ENCODE data around the gene LOXL3. TPM values are rescaled to one million over a fixed set of nuclear protein-coding genes. Genes with fewer than 3 reads are reported as not detected.

LOXL3 gene
- total RNA-seq, 6 donors from 2014 or later, result 3.6 to 28.3 (median 10.3) TPM

- Histone ChIP-seq H3K36me3 (peaks cover 16 to 36% (median 25%) of the 10 kb centered on the region in 4 donors), H3K27ac (no peak overlapping the region), H3K27me3 (no peaks in the 10 kb centered on the region), H3K9me3 (no peaks in the 10 kb centered on the region), H3K4me1 (peaks cover 22 to 35% (median 26%) of the 10 kb centered on the region in 4 donors), H3K4me3 (no peak overlapping the region)
- DNase-seq (no peak), ATAC-seq (ENCODE audit: low FRiP score in 2 of 2) (no peak)
- TF ChIP-seq EP300 (IDR thresholded peaks at IDR 0.05), result no peak
- TF ChIP-seq POLR2A (IDR thresholded peaks at IDR 0.05), result no peak
- TF ChIP-seq CTCF (IDR thresholded peaks at IDR 0.05), result no peak
- no peak for TF ChIP-seq POLR2AphosphoS5 (IDR thresholded peaks at IDR 0.05)
- 87 to 94% methylated on average over 6 to 9 of the region's 9 CpGs for WGBS, 2 donors
These were observed 26.0 kb downstream of the LOXL3 start for GRCh38 chr2:74527741-74528140.

- Histone ChIP-seq H3K27me3 (no peaks in the 10 kb centered on the region), H3K9me3 (no peaks in the 10 kb centered on the region), H3K27ac (no peak overlapping the region), H3K4me3 (no peak overlapping the region), H3K4me1 (peaks cover 22 to 30% (median 25%) of the 10 kb centered on the region in 4 donors), H3K36me3 (peaks cover 16 to 28% (median 24%) of the 10 kb centered on the region in 4 donors)
- ATAC-seq (ENCODE audit: low FRiP score in 2 of 2) (no peak), DNase-seq (no peak)
- 96 to 98% methylated on average over 11 of the region's 11 CpGs for WGBS, 2 donors
- TF ChIP-seq POLR2AphosphoS5 (IDR thresholded peaks at IDR 0.05) (no peak), POLR2A (IDR thresholded peaks at IDR 0.05) (no peak), CTCF (IDR thresholded peaks at IDR 0.05) (no peak), EP300 (IDR thresholded peaks at IDR 0.05) (no peak)
These were observed 27.0 kb downstream of the LOXL3 start for GRCh38 chr2:74526649-74527230.

GRCh38 chr2:74525717-74526648, 27.8 kb downstream of the LOXL3 start, which contains the start of gene DQX1:
DQX1 (minus strand) TSS chr2:74526231; CDS start chr2:74525729, 502 bp downstream.
- peaks cover 16 to 22% (median 18%) of the 10 kb centered on the region in 4 donors for H3K4me1 ChIP-seq
- TF ChIP-seq CTCF (IDR thresholded peaks at IDR 0.05), result no peak
- TF ChIP-seq POLR2A (IDR thresholded peaks at IDR 0.05), result no peak
- no peak for TF ChIP-seq POLR2AphosphoS5 (IDR thresholded peaks at IDR 0.05)
- no peak for TF ChIP-seq EP300 (IDR thresholded peaks at IDR 0.05)
- no peak within 1 kb of the TSS for H3K27ac ChIP-seq
- no peaks in the 10 kb centered on the region for H3K27me3 ChIP-seq
- 85 to 90% methylated on average over 11 of the region's 11 CpGs for WGBS, 2 donors
- H3K9me3 ChIP-seq, result no peaks in the 10 kb centered on the region
- ATAC-seq (ENCODE audit: low FRiP score in 2 of 2) (no peak), DNase-seq (no peak)
- peaks cover 16 to 28% (median 24%) of the 10 kb centered on the region in 4 donors for H3K36me3 ChIP-seq
- no peak within 1 kb of the TSS for H3K4me3 ChIP-seq

- H3K27ac ChIP-seq, result no peak overlapping the region
- H3K36me3 ChIP-seq, result peaks cover 16 to 28% (median 24%) of the 10 kb centered on the region in 4 donors
- TF ChIP-seq POLR2A (IDR thresholded peaks at IDR 0.05), result no peak
- peaks cover 10 to 16% (median 14%) of the 10 kb centered on the region in 4 donors for H3K4me1 ChIP-seq
- H3K9me3 ChIP-seq, result no peaks in the 10 kb centered on the region
- ATAC-seq (ENCODE audit: low FRiP score in 2 of 2) (no peak), DNase-seq (no peak)
- no peaks in the 10 kb centered on the region for H3K27me3 ChIP-seq
- no peak overlapping the region for H3K4me3 ChIP-seq
- 89 to 96% methylated on average over 8 to 10 of the region's 10 CpGs for WGBS, 2 donors
These were observed 28.6 kb downstream of the LOXL3 start for GRCh38 chr2:74524955-74525716.

- Histone ChIP-seq H3K4me3 (no peak overlapping the region), H3K36me3 (peaks cover 16 to 28% (median 24%) of the 10 kb centered on the region in 4 donors), H3K27me3 (no peaks in the 10 kb centered on the region), H3K4me1 (peaks cover 10 to 16% (median 13%) of the 10 kb centered on the region in 4 donors), H3K9me3 (no peaks in the 10 kb centered on the region), H3K27ac (no peak overlapping the region)
- no peak for DNase-seq
- 81 to 91% methylated on average over 6 to 9 of the region's 9 CpGs for WGBS, 2 donors
- no peak for TF ChIP-seq POLR2AphosphoS5 (IDR thresholded peaks at IDR 0.05)
- no peak for TF ChIP-seq CTCF (IDR thresholded peaks at IDR 0.05)
- no peak for TF ChIP-seq EP300 (IDR thresholded peaks at IDR 0.05)
- no peak for TF ChIP-seq POLR2A (IDR thresholded peaks at IDR 0.05)
- ATAC-seq (ENCODE audit: low FRiP score in 2 of 2), result no peak
These were observed 29.7 kb downstream of the LOXL3 start for GRCh38 chr2:74524005-74524404.

All from upper lobe of left lung (tissue), 6 donors.